Adrenal gland (tissue), 5 donors: ENCODE data around the gene POU6F1.
"Not testable (repeated sequence)": the region's sequence is repeated elsewhere in the genome, so short reads cannot be mapped to it uniquely, and the experiment has no call there.

ENCODE experiments used
- CTCF ChIP-seq, 6 experiments: fragments of 450-650 bp in 4 of 6; fragments of 200-600 bp in 2 of 6; sonication (generic) in 1 of 6; IDR thresholded peaks; 1 replicate in 5 of 6; 2 replicates in 1 of 6; pipeline versions ENCODE4 v1.5.1 to v1.8.0; 2016 to 2021; ENCODE audit warnings: antibody characterized with exemption in 6 of 6, mild to moderate bottlenecking in 2 of 6, moderate library complexity in 1 of 6
- POLR2A ChIP-seq, 2 donors: fragments of 450-650 bp; IDR thresholded peaks; one replicate each; pipeline ENCODE4 v1.6.1; 2017; ENCODE audit warnings: antibody characterized with exemption in 2 of 2, mild to moderate bottlenecking in 2 of 2, moderate library complexity in 1 of 2
- donor health status: DM: no; HTN: no; CAD: no.

DNA sequence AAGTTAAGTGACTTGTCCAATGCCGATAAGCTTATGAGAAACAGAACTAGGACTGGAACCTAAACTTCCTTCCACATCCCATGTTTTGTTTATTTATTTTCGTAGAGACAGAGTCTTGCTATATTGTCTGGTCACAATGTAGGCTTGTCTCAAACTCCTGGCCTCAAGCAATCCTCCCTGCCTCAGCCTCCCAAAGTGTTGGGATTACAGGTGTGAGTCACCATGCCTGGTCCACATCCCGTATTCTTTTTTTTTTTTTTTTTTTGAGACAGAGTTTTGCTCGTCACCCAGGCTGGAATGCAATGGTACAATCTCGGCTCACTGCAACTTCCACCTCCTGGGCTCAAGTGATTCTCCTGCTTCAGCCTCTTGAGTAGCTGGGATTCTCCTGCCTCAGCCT lies 9.2 kb upstream of the POU6F1 start:
- TF ChIP-seq CTCF, POLR2A (IDR thresholded peaks at IDR 0.05): not testable (repeated sequence)
